DOHH2 (cell line): ENCODE measurements around the gene CREB3L2.

Experiments used
- H3F3A ChIP-seq: fragments of 200-600 bp; sonication (generic), shearing (Covaris generic); 2 replicates; pipeline ENCODE4 v1.6.0; 2016; ENCODE audit warnings: antibody characterized with exemption, mild to moderate bottlenecking; ENCODE audit not compliant: control insufficient read depth, insufficient read depth
- H3K27ac ChIP-seq: fragments of 200-600 bp; sonication (generic); 2 replicates; pipeline ENCODE4 v1.5.1; 2014; ENCODE audit warnings: low read depth, mild to moderate bottlenecking, low read length, moderate library complexity
- H3K27me3 ChIP-seq: fragments of 200-600 bp; sonication (generic); 2 replicates; pipeline ENCODE4 v1.6.1; 2014; ENCODE audit warnings: mild to moderate bottlenecking, low read length, mixed read lengths; ENCODE audit not compliant: control insufficient read depth
- H3K36me3 ChIP-seq: fragments of 200-600 bp; sonication (generic); 2 replicates; pipeline ENCODE4 v1.6.1; 2014; ENCODE audit warnings: mild to moderate bottlenecking, low read length, moderate library complexity, mixed read lengths; ENCODE audit not compliant: control insufficient read depth
- H3K4me1 ChIP-seq: fragments of 200-600 bp; sonication (generic); 2 replicates; pipeline ENCODE4 v1.6.1; 2014; ENCODE audit warnings: mild to moderate bottlenecking, low read length, mixed read lengths; ENCODE audit not compliant: control insufficient read depth
- H3K4me2 ChIP-seq: fragments of 200-600 bp; sonication (generic); 2 replicates; pipeline ENCODE4 v1.6.0; 2014; ENCODE audit warnings: mild to moderate bottlenecking, low read length, moderate library complexity
- H3K4me3 ChIP-seq: fragments of 200-600 bp; sonication (generic); 2 replicates; pipeline ENCODE4 v1.5.1; 2014; ENCODE audit warnings: mild to moderate bottlenecking, low read length, mixed read lengths
- H3K79me2 ChIP-seq: fragments of 200-600 bp; sonication (generic); 2 replicates; pipeline ENCODE4 v1.6.1; 2014; ENCODE audit warnings: mild to moderate bottlenecking, low read length, mixed read lengths; ENCODE audit not compliant: control insufficient read depth
- H3K9me2 ChIP-seq: fragments of 200-600 bp; sonication (generic); replicated peaks from 2 replicates; pipeline ENCODE4 v1.6.1; 2014; ENCODE audit warnings: mild to moderate bottlenecking, low read length, mixed read lengths; ENCODE audit not compliant: control insufficient read depth
- H3K9me3 ChIP-seq: fragments of 200-600 bp; sonication (generic); 2 replicates; pipeline ENCODE4 v1.6.1; 2014; ENCODE audit warnings: antibody characterized with exemption, low read length, mixed read lengths; ENCODE audit not compliant: control insufficient read depth, insufficient read depth
- H4K20me1 ChIP-seq: fragments of 200-600 bp; sonication (generic); 2 replicates; pipeline ENCODE4 v1.6.0; 2014; ENCODE audit warnings: low read depth, mild to moderate bottlenecking, antibody characterized with exemption, low read length, moderate library complexity; ENCODE audit not compliant: control insufficient read depth, insufficient read depth
- CTCF ChIP-seq: fragments of 200-600 bp; sonication (generic); IDR thresholded peaks from one replicate; pipeline ENCODE4 v1.5.1; 2014; ENCODE audit warnings: antibody characterized with exemption, mild to moderate bottlenecking, low read depth, low read length; ENCODE audit not compliant: poor library complexity, severe bottlenecking
- EZH2phosphoT487 ChIP-seq: fragments of 200-600 bp; sonication (generic); IDR thresholded peaks from 2 replicates; pipeline ENCODE4 v1.6.1; 2017; ENCODE audit warnings: borderline replicate concordance, mild to moderate bottlenecking, antibody characterized with exemption, low read length, moderate library complexity, mixed read lengths

Gene CREB3L2

GRCh38 chr7:137846827-137847567 is 154.9 kb downstream of the CREB3L2 start, which contains the start of gene DGKI:
Gene DGKI, minus strand, starts transcription at chr7:137846974.
- H3K79me2 ChIP-seq, result no peaks in the 10 kb centered on the region
- H4K20me1 ChIP-seq, result no peaks in the 10 kb centered on the region
- TF ChIP-seq EZH2phosphoT487 (no peak), CTCF (no peak)
- no peaks in the 10 kb centered on the region for H3K4me1 ChIP-seq
- H3K36me3 ChIP-seq, result no peaks in the 10 kb centered on the region
- no peaks in the 10 kb centered on the region for H3K9me2 ChIP-seq
- H3K4me2 ChIP-seq, result no peak within 1 kb of the TSS
- H3K9me3 ChIP-seq, result no peaks in the 10 kb centered on the region
- H3K27ac ChIP-seq, result no peak within 1 kb of the TSS
- no peak within 1 kb of the TSS for H3K4me3 ChIP-seq
- H3K27me3 ChIP-seq, result no peaks in the 10 kb centered on the region
- H3F3A ChIP-seq, result no peaks in the 10 kb centered on the region

GRCh38 chr7:137846549-137846826 is 155.4 kb downstream of the CREB3L2 start:
- no peaks in the 10 kb centered on the region for H3K9me3 ChIP-seq
- no peaks in the 10 kb centered on the region for H3K27me3 ChIP-seq

GRCh38 chr7:137844677-137845425 is 157.0 kb downstream of the CREB3L2 start:
- Histone ChIP-seq H3K79me2 (no peaks in the 10 kb centered on the region), H3K9me3 (no peaks in the 10 kb centered on the region), H3K9me2 (no peaks in the 10 kb centered on the region), H3K4me2 (no peak overlapping the region), H3K27ac (no peak overlapping the region), H3K4me3 (no peak overlapping the region), H3K36me3 (no peaks in the 10 kb centered on the region), H3K4me1 (no peaks in the 10 kb centered on the region), H4K20me1 (no peaks in the 10 kb centered on the region), H3F3A (no peaks in the 10 kb centered on the region), H3K27me3 (no peaks in the 10 kb centered on the region)
- TF ChIP-seq CTCF, result no peak

More at GRCh38 chr7:137846549-137846826, 155.4 kb downstream of the CREB3L2 start:
- H3K4me2 ChIP-seq, result no peak overlapping the region
- no peak overlapping the region for H3K27ac ChIP-seq
- no peak overlapping the region for H3K4me3 ChIP-seq
- no peaks in the 10 kb centered on the region for H3K9me2 ChIP-seq
- H3K79me2 ChIP-seq, result no peaks in the 10 kb centered on the region
- H4K20me1 ChIP-seq, result no peaks in the 10 kb centered on the region
- TF ChIP-seq EZH2phosphoT487, result no peak
- no peaks in the 10 kb centered on the region for H3K36me3 ChIP-seq
- H3K4me1 ChIP-seq, result no peaks in the 10 kb centered on the region
- no peaks in the 10 kb centered on the region for H3F3A ChIP-seq
